OCI-LY1 (cell line): ENCODE data around the gene MPHOSPH6.

ENCODE experiments used
- EZH2 ChIP-seq: fragments of 200-600 bp; sonication (generic), shearing (Covaris generic); IDR thresholded peaks from 2 replicates; pipeline ENCODE4 v1.8.0; 2017; ENCODE audit warnings: borderline replicate concordance, mixed run types, mild to moderate bottlenecking, antibody characterized with exemption, low read length, moderate library complexity, mixed read lengths
- TF ChIP-seq, protein P1 (sequence below): fragments of 200-600 bp; sonication (generic), shearing (Covaris generic); IDR thresholded peaks from 2 replicates; pipeline ENCODE4 v1.5.1; 2017; ENCODE audit warnings: mild to moderate bottlenecking, antibody characterized with exemption, low read length, moderate library complexity, mixed read lengths

DNA sequence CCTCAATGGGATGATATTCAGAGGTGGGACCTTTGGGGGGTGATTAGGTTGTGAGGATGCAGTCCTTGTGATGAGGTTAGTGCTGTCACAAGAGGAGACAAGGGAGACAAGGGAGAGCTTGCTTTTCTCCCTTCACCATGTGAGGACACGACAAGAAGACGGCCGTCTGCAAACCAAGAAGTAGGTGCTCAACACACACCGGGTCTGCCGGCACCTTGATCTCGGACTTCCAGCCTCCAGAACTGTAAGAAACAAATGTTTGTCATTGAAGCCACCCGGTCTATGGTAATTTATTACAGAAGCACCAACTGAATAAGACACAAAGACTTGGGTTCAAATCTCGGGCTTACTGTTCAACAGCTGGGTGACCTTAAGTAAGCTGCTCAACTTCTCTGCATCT is 64.9 kb downstream of the MPHOSPH6 start:
- TF ChIP-seq, protein P1, sequence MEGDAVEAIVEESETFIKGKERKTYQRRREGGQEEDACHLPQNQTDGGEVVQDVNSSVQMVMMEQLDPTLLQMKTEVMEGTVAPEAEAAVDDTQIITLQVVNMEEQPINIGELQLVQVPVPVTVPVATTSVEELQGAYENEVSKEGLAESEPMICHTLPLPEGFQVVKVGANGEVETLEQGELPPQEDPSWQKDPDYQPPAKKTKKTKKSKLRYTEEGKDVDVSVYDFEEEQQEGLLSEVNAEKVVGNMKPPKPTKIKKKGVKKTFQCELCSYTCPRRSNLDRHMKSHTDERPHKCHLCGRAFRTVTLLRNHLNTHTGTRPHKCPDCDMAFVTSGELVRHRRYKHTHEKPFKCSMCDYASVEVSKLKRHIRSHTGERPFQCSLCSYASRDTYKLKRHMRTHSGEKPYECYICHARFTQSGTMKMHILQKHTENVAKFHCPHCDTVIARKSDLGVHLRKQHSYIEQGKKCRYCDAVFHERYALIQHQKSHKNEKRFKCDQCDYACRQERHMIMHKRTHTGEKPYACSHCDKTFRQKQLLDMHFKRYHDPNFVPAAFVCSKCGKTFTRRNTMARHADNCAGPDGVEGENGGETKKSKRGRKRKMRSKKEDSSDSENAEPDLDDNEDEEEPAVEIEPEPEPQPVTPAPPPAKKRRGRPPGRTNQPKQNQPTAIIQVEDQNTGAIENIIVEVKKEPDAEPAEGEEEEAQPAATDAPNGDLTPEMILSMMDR: no peak
- no peak for TF ChIP-seq EZH2
